GM19324 (cell line): ENCODE data around the gene DCLK2.

ENCODE experiments used
- ATAC-seq: cut with Tn5 transposase; IDR thresholded peaks from one replicate; pipeline ENCODE4 v1.9.1; 2021; ENCODE audit warnings: mild to moderate bottlenecking, moderate library complexity; ENCODE audit not compliant: unreplicated experiment, low FRiP score

Gene DCLK2

DNA sequence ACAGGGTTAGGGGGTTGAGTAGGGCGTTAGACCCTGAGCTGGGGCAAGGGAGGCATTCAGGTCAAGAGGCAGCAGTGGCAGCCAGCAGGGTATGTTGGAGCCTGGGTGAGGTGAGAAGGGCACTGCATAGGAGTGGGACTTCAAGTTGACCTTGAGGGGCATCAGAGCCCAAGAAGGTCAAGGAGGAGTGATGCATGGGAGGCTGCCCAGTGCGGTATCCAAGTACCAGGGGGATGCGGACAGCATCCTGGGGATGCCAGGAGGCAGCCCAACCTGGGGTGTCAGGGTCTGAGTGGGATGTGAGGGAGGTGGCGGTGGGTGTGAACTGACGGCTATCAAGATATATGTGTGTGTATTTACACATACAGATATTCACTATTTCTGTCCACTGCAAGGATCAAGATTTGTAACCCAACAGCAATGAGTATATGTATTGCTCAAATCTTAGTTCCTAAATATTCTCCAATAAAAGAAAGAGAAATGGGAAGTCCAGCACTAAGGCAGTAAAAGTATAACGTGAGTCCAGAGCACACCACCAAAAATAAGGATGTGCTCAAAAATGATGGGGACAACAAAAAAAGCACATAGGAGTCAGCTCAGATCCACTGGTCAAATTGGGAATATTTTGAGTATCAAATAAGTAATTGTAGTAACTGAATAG is 9.8 kb upstream of the DCLK2 start:
- no peak for ATAC-seq

DNA sequence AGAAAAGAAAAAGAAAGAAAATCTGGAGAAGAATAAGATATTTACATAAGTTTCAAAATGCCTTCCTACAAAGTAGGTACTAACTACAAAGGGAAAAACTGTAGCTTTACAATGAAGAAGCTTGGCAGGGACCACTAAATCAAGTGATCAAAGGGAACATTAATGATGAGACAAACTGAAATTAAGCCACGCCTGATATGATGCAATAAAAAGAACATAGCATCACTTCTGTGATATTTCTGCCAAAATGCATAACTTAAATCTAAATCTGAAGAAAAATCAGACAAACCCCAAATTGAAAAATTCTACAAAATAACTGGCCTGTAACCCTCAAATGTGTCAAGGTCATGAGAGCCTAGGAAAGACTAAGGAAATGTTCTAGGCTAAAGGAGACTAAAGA is 8.9 kb upstream of the DCLK2 start:
- no peak for ATAC-seq

DNA sequence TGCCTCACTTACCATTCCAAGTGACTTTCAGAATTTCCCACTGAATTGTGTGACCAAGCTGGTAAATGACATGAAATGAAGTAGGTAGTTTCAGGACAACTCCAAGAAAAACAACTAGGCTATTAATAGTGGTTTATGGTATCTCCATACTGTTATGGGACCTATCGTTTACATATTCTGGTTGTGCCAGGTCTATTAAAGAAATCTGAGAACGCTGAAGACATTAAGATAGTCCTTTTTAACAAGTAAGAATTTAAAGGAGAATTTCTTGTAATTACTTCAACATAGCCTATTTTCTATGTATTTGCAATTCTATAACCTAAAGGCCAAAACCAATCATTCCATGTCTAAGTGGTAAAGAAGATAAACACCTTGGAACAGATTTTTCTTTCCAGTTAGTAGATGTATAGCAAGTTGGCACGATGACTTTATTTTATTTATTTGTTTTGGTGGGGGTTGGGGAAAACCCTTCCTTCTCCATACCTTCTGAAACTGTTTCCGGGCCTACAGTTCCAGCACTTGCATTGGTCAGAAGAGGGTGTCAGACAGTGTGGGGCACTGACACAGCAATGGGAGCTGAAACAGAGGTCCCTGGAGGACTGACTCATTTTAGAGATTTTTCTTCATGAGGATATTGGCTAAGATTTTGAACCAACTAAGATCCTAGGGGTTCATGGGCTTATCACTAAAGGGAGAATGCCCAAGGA is 7.6 kb upstream of the DCLK2 start:
- no peak for ATAC-seq

DNA sequence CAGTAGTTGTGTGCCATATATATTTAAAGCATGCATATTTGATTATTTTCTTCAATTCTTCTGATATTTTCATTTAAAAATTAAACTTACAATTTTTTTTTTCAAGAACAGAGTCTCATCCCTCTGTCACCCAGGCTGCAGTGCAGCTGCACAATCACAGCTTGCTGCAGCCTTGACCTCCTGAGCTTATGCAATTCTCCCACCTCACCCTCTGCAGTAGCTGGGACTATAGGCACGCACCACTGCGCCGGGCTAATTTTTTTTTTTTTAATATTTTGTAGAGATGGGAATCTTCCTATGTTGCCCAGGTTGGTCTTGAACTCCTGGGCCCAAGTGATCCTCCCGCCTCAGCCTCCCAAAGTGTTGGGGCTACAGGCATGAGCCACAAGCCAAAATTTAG is 5.8 kb upstream of the DCLK2 start:
- no peak for ATAC-seq

DNA sequence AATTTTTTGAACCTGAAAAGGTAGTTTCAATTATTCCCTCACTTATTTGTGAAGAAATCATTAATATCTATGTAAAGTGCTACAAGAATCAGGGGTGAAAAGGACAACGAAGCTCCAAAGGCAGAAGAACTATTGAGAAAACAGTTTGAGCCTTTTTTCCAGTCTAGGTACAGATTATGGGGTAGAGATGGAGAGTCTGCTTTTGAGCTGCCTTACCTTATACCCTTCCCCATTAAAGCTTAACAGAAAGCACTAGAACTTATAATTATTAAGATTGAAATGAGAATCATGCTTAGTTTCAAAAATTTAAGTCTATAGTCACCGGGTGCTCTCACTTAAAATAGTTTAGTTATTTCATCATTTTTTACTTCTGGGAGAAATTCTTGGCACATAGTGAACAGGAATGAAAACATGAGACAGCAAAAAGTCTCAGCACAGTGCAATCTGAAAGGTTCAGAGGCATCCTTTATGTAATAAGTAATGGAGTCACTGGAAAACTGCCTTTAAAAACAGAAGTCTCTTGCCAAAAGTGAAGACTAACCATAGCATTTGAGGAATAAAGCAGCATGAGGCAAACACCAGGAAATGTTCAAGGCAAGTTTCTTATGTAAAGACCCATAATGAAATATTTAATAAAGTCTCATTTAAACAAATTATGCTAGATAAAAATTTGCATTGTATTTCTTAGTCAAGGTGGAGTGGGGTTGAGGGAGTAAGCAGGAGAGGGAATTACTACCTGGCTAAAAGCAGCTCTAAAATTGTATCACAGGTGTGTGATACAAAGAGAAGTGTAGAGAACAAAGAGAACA is 5.1 kb upstream of the DCLK2 start:
- no peak for ATAC-seq

DNA sequence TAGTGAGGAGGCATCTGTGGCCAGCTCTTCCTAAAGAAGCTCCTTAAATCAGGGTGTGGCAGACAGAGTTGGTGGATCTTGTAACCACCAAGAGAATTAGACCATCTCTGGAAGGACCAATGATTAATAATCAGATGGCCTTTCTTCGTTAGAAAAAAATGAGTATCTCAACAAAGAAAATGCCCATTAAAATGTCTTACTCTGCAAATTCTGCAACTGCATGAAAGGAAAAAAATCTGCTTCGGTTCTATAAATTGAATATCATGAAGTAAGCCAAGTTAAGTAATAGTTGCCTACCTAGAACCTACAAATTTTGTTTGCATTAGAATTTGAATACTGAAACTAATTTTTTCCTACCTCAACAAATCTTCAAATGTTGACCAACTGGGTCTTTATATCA is 4.2 kb upstream of the DCLK2 start:
- ATAC-seq: no peak

DNA sequence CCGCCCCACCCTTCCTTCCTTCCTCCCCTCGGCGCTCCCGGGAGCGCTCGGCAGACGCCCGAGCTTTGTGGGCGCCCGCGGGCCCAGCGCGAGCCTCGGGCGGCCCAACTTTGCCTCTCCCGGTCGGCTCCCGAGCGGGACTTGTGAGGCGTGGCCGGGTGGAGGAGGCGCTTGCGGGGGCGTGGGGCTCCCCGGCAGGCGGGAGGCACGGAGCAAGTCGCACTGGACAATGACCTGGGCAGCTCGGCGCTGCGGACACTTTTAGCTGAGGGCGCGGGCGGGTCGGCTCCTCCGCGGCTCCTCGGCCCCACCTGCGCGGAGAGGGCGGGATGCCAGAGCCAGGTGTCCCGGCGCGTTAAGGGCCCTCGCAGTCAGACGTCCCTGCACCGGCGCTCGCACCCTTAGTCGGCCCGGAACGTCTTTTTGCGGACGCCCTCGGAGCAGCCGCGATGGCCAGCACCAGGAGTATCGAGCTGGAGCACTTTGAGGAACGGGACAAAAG is 385 bp downstream of the DCLK2 start:
- no peak for ATAC-seq

DNA sequence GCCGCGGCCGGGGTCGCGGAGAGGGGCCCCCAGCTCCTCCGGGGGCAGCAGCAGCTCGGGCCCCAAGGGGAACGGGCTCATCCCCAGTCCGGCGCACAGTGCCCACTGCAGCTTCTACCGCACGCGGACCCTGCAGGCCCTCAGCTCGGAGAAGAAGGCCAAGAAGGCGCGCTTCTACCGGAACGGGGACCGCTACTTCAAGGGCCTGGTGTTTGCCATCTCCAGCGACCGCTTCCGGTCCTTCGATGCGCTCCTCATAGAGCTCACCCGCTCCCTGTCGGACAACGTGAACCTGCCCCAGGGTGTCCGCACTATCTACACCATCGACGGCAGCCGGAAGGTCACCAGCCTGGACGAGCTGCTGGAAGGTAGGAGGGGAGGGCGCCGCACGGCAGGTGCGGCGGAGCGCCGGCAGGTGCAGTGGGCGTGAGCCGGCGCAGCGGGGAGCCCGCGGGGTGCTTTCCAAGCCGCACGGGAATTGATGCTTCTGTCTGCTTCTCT is 886 bp downstream of the DCLK2 start:
- no peak for ATAC-seq

DNA sequence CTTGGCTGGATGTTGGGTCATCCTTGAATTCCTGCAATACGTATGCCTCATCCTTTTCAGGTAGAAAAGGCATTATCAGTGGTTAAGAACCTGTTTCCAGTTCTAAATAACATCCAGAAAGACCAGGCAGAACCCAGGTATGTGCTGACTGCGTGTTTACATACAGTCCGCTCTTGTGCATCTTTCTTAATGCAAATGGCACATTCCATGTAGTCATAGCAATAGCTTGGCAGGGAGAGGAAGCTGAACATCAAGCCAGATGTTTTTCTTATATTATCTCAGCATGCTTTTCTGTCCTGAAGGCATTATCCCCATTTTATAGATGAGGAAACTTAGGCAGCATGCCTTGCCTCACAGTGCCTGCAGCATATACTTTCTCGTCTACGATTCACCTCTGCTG is 2.1 kb downstream of the DCLK2 start:
- no peak for ATAC-seq

DNA sequence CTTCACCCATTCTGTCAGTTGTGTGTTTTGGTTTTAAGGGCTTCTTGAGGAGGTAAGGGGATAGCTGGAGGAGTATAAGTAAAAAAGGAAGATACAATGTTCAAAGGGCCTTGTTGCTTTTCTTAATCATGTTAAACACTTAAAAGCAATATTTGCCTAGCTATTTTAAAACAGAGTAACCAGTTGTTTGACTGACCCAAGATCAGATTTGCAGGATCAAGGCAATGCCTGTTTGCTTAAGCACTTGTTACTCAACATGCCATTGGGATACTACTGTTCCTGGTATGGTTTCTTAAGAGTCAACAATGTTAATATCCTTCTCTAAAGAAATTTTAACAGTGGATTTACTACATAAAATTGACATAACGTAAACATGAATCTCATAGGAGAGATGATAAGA is 2.6 kb downstream of the DCLK2 start:
- no peak for ATAC-seq

DNA sequence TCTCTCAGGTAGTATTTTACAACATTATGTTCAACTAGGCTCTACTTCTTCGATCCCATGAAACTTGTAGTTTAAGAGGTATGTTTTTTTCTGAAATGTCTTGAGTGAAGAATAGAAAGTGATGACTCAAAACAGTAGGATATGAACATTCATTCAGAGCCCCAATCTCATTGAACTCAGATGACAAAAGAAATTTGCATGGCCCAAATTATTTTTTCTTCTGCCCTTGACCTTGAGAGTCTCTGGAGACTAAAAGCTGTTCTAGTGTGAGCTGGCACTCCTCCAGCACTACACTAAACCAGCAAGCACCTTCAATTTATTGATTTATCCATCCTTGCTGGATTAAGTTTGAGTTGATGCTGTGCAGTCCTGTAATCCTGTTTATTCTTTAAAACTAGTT is 4.0 kb downstream of the DCLK2 start:
- ATAC-seq: no peak

DNA sequence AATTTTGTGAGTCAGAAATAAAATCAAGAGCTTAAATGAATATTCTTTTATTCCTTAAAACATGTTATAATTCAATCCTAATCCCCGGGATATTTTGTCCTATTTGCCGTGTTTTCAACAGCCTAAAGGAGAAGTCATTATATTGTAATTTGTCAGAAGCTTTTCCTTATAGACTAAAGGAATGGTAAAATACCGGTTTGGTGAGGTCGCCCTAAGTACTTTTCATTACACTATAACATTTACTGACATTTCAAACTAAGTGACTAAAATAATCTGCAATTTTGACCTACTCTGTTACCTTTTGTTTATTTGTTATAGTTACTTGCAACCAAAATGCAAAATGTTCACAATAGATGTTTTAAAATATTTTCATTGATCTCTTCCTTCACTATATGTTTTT is 8.8 kb downstream of the DCLK2 start:
- ATAC-seq: no peak

DNA sequence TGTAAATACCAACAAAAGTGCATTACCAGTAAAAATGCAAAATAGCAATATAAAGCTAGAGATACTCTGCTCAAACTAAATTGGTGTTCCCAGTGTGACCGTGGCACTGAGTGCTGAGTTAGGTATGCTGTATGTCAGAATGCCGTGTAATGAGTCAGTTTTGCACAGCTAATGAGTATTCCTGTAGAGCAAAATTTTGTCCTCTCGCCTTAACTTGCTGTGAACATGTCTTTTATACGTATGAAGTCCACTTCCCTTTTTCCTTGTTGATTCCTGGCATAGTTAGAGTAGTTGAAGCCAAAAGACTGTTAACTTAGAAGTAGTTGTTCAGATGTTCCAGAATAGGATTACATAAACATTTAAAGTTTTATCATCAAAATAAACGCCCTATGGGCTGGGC is 11.5 kb downstream of the DCLK2 start:
- ATAC-seq: no peak

DNA sequence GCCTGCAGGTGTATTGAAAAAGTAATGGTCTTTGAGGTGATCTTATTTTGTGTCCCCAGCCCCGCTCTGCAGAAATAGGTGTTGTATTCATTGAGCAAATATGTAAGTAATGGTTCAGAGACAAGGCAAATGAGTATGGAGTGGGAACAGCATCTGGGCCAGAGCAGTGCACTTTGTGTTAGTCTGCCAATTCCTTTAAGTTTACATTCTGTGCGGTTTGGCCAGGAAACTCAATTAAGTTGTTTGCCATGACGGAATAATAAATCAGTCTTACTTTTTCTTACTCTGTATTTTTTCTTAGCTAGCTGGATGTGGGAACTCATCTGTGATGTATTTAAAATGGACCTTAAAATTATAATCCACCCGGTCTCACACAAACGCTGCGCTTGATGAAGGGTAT is 12.6 kb downstream of the DCLK2 start:
- ATAC-seq: no peak

DNA sequence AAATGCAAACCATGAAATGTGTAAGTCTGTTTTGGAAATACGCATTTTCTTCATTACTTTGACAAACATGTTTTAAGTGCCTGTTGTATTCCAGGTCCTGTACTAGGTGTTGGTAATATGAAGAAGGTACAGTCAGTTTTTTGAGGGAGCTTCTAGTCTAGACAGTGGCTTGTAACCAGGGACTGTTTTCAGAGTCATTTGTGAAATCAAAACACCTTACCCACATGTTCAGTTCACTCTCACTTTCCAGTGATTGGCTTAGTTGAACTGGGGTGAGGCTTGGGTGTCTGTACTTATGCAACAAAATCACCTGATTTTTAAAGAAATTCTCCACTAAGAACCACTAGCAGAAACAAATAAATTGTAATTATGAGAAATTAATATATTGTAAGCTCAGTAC is 16.4 kb downstream of the DCLK2 start:
- ATAC-seq: no peak

DNA sequence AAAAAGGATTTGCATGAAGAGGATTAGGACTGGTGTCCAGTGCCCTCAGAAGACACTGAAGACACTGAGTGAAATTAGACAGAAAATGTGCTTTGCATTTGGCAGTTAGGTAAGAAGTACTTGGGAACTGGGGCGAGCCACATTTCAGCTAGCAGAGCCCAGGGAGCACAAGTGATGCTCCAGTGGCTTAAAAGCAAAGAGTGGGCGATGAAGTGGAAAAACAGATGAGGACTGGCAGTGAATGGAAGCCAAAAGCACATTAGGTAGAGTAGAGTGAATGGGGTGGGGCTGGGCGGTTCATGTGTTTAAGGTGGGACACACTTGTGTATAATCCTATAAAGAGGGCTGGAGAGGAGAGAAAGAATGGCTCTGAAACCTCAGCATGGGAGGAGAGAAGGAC is 18.4 kb downstream of the DCLK2 start:
- no peak for ATAC-seq

DNA sequence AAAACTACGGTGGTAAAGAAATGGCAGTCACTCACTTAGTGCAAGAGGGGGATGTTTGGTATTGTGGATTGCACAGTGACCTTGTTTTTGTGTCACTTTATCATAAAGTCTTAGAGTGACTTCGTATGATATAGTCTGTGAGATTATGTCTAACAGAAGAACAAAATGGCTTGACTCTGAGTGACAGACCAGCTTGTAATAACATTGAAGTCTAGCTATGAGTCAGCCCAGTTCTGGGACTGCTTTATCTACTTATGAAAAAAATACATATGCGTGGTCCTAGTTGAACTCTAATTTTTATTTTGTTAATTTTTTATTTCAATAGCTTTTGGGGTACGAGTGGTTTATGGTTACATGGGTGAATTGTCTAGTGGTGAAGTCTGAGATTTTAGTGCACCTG is 20.0 kb downstream of the DCLK2 start:
- ATAC-seq: no peak

DNA sequence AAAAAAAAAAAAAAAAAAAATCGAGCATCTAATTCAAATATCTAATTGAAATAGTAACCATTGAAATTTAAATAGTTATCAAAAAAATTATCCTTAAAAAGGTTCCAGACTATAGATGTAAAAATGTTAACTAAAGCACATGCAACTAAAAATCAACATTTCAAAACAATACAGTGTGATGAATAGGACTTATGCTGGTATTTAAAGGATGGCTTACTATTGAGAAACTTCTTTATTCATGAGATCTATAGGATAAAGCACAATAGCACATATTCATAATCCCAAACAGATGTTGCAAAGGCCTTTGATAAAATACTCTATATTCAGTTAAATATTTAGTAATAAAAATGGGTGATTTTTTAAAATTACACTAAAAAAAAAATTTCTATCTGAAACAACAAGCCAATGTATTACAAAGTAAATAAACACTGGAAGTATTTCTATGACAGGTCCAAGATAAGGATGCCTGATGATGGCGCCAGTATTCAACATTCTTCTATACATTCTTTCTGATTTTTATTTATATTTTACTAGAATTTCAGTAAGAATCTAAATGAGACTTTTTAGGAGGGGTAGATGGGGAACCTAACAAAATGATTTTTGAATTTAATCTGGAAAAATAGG is 26.3 kb downstream of the DCLK2 start:
- ATAC-seq: no peak

DNA sequence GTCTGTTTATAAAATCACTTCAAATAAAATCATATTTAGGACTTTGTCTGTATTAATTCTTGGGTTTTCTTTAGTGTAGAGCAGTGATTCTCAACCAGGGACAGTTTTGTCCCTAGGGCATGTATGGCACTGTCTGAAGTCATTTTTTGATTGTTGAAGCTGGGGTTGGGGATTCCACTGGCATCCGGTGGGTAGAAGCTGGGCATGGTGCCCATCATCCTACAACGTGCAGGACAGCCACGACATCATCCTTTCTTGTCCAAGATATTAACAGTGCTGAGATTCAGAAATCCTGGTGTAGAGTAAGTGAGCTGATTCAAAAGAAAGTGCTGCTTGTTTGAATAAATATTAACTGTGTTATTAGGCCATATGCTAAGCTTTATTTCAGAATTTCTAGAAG is 28.6 kb downstream of the DCLK2 start:
- ATAC-seq: no peak

DNA sequence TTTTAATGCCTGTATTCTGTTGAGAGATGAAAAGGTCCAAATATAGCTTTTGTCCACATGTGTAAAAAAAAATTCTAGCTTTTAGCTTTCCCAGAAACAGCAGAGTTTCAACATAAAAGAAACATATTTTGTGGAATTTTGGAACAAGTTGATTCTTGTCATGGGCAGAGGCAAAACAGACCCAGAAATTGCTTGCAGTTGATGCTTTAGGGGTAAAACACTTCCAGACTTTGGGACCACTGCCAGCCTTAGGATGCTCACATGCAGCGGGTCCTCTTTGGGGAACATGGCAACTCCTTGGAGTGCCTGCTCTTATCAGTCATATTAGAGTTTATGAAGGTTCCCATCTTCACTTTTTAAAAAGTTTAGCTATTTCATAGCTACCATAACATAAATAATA is 30.4 kb downstream of the DCLK2 start:
- ATAC-seq: no peak

DNA sequence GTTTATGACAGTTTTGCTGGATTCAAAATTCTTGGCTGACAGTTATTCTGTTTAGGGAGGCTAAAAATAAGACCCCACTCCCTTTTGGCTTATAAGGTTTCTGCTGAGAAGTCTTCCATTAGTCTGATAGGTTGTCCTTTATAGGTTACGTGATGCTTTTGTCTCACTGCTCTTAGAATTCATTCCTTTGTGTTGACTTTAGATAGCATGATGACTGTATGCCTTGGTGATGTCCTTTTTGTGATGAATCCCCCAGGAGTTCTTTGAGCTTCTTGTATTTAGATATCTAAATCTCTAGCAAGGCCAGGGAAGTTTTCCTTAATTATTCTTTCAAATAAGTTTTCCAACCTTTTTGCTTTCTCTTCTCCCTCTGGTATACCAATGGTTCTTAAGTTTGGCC is 36.4 kb downstream of the DCLK2 start:
- ATAC-seq: no peak
